Rectal smooth muscle tissue (tissue), 1 donor: ENCODE results near the gene ZNF106.

Source experiments
- H3K27ac ChIP-seq: one replicate; pipeline ENCODE4 v1.7.0; 2013; ENCODE audit warnings: low read depth, low read length, inconsistent platforms
- H3K27me3 ChIP-seq: one replicate; pipeline ENCODE4 v1.7.0; 2013; ENCODE audit warnings: low read length; ENCODE audit not compliant: control insufficient read depth, insufficient read depth
- H3K36me3 ChIP-seq: one replicate; pipeline ENCODE4 v1.7.0; 2013; ENCODE audit warnings: low read length; ENCODE audit not compliant: control insufficient read depth, insufficient read depth
- H3K4me1 ChIP-seq: one replicate; pipeline ENCODE4 v1.7.0; 2013; ENCODE audit warnings: low read length; ENCODE audit not compliant: control insufficient read depth, insufficient read depth
- H3K4me3 ChIP-seq: one replicate; pipeline ENCODE4 v1.7.0; 2013; ENCODE audit warnings: low read length
- H3K9ac ChIP-seq: one replicate; pipeline ENCODE4 v1.7.0; 2013; ENCODE audit warnings: low read length

The ZNF106 gene

DNA sequence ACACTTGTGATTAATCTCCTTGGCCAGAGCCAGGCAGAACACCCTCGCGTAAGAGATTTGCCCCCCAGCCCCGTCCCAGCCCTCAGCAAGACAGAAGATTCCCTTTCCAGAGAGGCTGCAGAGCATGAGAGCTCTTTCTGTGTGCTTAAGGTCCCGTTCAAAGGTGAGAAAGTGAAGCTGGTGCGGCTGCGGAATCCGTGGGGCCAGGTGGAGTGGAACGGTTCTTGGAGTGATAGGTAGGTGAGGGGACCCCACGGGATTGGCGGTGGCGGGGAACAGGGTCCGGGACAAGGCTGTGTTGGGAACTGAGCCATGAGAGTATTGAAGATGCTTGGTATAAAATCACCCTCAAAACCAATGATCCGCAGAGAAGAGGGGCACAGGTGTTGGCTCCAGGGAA lies 96.8 kb downstream of the ZNF106 start:
- H3K4me1 ChIP-seq, result no peaks in the 10 kb centered on the region
- no peaks in the 10 kb centered on the region for H3K36me3 ChIP-seq
- H3K27me3 ChIP-seq, result no peaks in the 10 kb centered on the region
- no peak overlapping the region for H3K9ac ChIP-seq
- H3K27ac ChIP-seq, result no peak overlapping the region
- no peak overlapping the region for H3K4me3 ChIP-seq

DNA sequence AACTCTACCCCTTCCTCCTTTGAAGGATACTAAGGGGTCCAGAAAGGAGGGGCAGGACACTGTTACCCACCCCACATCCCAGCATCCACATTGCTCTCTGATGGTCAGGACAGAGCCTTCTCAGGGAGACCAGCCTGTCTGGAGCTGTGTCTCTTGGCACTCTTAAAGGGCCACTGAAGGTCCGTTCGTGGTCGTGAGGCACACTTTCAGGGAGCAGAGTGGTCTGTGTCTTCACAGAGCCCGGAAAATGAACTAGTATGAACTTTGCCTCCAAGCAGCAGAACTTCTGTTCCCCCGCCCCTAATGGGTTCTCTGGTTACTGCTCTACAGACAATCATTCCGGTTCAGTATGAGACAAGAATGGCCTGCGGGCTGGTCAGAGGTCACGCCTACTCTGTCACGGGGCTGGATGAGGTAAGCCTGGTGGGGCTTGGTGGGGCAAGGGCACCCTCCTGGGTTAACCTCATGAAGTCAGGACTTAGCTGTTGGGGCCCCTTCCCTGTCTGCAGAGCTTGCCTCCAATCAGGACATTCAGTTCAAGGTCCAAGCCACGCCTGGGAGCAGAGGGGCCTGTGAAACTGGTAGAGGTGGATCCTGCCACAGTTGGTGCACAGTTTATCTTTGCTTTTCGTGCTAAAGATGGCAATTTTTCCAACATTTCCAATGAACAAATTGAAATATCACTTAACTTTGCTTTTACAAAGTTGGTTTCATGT lies 98.5 kb downstream of the ZNF106 start:
- H3K4me1 ChIP-seq, result no peaks in the 10 kb centered on the region

DNA sequence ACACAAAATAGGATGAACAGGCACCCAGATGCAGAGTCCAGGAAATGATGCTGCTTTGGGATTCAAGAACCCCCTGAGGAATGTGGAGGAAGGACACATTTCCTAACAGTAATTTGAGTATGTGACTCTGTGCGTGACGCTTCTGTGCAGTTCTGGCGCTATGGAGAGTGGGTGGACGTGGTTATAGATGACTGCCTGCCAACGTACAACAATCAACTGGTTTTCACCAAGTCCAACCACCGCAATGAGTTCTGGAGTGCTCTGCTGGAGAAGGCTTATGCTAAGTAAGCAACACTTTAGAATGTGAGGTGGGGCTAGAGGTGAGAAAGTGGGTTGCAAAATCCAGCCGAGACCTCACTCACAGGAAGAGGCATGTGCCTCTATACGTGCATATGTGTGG lies 103.3 kb downstream of the ZNF106 start:
- H3K4me3 ChIP-seq, result no peak overlapping the region
- H3K9ac ChIP-seq, result no peak overlapping the region
- no peak overlapping the region for H3K27ac ChIP-seq
- H3K36me3 ChIP-seq, result no peaks in the 10 kb centered on the region
- H3K27me3 ChIP-seq, result no peaks in the 10 kb centered on the region
- no peaks in the 10 kb centered on the region for H3K4me1 ChIP-seq

More for the DNA sequence above, 98.5 kb downstream of the ZNF106 start:
- no peaks in the 10 kb centered on the region for H3K27me3 ChIP-seq
- no peak overlapping the region for H3K9ac ChIP-seq
- H3K36me3 ChIP-seq, result no peaks in the 10 kb centered on the region
- no peak overlapping the region for H3K27ac ChIP-seq
- H3K4me3 ChIP-seq, result no peak overlapping the region

DNA sequence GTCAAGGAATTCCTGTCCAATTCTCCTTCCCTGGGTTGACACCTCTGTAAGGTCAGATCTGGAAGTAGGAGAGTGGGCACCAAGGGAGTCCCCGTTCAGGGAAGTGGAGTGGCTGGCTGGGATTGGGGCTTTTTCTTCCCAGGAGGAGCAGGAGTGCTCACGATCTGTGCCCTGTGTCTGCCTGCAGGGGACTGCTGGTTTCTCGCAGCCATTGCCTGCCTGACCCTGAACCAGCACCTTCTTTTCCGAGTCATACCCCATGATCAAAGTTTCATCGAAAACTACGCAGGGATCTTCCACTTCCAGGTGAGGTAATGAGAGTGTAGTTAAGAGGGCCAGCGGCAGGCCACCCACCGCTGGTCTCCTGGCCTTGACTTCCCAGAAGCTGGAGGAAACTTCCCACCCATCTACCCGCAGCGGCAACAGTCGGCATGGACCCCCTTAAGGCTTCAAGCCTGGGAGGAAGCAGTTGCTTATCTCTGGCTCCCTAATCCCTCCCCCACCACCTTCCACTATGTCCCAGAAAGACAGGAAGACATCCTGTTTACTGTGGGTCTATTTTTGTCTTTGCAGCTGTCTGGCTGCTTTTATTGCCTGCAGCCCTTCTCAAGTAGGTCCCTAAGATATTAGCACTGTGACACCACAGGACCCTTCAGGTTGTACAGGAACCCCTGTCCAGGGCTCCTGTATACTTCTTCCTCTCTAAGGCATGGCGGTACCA lies 104.8 kb downstream of the ZNF106 start:
- H3K9ac ChIP-seq, result no peak overlapping the region
- no peak overlapping the region for H3K4me3 ChIP-seq
- no peaks in the 10 kb centered on the region for H3K36me3 ChIP-seq
- H3K27me3 ChIP-seq, result no peaks in the 10 kb centered on the region
- H3K4me1 ChIP-seq, result no peaks in the 10 kb centered on the region
- H3K27ac ChIP-seq, result no peak overlapping the region

DNA sequence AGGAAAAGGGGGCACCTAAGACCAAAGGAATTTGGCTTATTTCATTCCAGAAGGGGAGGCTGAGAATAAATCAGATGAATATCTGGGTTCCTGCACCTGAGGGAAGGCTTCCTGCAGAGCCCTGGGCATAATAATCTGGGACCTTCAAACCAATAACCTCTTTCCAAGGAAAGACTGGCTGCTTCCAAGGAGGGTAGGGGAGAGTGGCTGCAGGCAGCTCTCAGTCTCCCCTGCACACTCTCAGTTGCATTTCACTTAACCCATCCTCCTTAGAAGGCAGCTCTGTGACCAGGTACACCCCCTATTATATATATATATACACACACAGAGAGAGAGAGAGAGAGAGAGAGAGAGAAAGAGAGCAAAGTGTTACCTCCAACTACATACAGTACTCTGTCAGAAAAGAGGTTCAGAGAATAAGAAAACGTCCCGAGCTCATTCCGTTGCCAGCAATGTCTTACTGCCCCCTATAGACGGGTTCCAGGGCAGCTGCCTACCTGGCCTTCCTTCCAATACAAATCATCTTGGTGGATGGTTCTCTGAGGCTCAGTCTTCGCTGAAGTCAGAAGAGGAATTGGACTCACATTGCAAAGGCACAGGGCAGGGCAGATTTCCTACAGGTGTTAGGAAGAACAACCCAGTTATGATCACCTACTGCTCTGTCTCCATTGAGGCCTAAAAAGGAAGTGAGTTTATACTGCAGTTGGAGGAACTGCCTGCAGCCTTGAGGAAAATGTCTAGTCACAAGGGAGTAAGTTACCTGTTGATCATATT lies 105.5 kb downstream of the ZNF106 start:
- Histone ChIP-seq H3K27ac (no peak overlapping the region), H3K36me3 (no peaks in the 10 kb centered on the region), H3K9ac (no peak overlapping the region), H3K27me3 (no peaks in the 10 kb centered on the region), H3K4me1 (no peaks in the 10 kb centered on the region), H3K4me3 (no peak overlapping the region)

DNA sequence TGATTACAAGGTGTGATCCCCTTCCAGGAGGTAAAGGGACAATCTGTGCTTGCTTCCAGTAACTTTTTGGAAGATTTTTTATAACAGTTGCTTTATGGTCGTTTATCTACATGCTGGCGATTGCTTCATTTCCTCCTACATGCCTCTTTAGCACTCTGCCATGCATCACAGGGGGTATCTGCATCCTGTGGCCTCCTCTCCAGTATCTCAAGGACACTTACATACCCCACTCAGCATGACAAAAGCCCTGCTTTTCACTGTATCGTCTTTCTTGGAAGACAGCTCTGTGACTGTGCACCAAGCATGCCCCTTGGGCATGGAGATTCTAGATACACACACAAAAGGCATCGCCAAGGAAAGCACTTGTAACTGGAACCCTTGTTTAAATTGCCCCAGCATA lies 106.3 kb downstream of the ZNF106 start:
- H3K4me1 ChIP-seq, result no peaks in the 10 kb centered on the region
- no peak overlapping the region for H3K9ac ChIP-seq
- H3K36me3 ChIP-seq, result no peaks in the 10 kb centered on the region
- H3K27ac ChIP-seq, result no peak overlapping the region
- H3K4me3 ChIP-seq, result no peak overlapping the region
- no peaks in the 10 kb centered on the region for H3K27me3 ChIP-seq

DNA sequence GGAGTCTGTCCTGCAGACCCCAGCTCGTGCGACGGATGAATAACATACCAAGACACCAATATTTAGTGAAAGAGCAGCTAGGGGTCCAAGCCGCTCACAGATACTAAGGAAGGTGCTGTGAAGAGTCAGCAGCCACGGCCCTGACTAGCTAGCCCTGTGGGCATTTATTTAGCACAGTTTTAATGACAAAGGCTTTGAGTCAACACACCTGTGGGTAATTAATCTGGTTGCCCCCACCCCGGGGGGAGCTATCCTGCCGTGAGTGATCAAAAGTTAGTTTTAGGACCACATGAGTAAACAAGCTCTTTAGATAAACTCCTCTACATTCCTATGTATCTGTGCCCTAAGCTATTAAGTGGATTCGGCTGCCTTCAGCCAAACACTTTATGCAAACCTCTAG lies 112.9 kb downstream of the ZNF106 start:
- Histone ChIP-seq H3K9ac (no peak overlapping the region), H3K4me3 (no peak overlapping the region), H3K27ac (no peak overlapping the region), H3K36me3 (no peaks in the 10 kb centered on the region), H3K4me1 (no peaks in the 10 kb centered on the region), H3K27me3 (no peaks in the 10 kb centered on the region)

DNA sequence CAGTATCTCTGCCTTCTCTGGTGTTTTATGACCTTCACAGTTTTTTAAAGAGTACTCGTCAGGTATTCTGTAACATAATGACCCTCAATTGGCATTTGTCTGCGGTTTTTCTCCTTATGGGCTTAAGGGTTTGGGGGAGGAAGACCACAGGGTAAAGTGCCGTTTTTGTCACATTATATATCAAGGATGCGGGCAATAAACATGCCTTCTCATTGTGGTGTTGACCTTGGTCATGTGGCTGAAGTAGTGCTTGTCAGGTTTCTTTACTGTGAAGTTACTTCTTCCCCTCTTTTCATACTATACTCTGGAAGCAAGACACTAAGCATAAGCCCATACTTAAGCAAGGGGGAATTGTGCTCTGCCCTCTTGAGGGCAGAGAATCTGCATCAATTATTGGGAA lies 115.0 kb downstream of the ZNF106 start:
- no peaks in the 10 kb centered on the region for H3K4me1 ChIP-seq
- H3K9ac ChIP-seq, result no peak overlapping the region
- H3K27me3 ChIP-seq, result no peaks in the 10 kb centered on the region
- no peak overlapping the region for H3K4me3 ChIP-seq
- no peaks in the 10 kb centered on the region for H3K36me3 ChIP-seq
- no peak overlapping the region for H3K27ac ChIP-seq

DNA sequence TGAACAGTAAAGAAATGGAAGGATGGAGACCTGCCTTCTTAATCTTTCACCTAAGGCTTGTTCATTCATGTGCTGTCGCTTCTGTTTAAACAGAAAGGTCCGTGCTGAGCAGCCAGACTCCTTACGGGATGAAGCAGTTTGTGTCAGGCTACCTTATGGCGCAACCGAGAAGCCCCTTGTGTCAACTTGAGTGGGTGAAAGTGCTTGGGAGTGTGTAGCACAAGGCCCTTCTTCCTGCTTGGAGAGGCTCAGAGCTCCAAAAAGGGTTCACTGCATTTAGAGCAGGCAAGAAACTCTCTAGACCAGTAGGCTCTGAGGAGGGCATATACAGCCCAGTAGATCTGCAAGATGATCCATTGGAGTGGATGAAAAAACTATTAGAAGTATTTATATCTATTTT lies 115.7 kb downstream of the ZNF106 start:
- Histone ChIP-seq H3K4me1 (no peaks in the 10 kb centered on the region), H3K4me3 (no peak overlapping the region), H3K27ac (no peak overlapping the region), H3K9ac (no peak overlapping the region), H3K27me3 (no peaks in the 10 kb centered on the region), H3K36me3 (no peaks in the 10 kb centered on the region)

DNA sequence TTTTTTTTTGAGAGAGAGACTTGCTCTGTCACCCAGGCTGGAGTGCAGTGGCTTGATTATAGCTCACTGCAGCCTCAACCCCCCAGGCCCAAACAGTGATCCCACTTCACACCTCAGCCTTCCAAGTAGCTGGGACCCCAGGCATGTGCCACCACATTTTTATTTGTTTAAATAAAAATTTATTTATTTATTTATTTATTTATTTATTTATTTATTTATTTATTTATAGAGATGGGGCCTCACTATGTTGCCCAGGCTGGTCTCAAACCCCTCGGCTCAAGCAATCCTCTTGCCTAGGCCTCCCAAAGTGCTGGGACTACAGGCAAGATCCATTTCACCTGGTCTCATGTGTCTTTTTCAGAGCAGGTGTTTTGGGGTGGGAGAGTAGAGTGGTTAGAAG lies 116.1 kb downstream of the ZNF106 start:
- no peaks in the 10 kb centered on the region for H3K36me3 ChIP-seq

DNA sequence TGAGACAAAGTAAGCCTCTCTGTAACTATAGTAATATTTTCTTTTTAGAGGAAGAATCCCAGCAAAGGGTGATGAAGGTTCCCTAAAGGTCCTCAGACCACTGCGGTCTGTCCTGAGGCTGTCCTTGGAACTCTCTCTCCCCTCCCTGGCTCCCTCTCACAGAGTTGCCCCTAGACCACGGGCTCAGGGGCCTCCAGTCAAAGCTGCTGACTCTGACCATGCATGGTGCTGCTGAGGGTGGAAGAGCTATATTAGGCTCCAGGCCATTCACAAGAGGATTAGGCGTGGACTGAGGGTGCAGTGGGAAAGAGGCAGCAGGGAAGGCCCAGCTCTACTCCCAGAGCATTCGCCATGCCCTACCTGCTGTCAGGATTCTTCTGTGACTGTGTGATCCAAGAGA lies 117.0 kb downstream of the ZNF106 start:
- no peak overlapping the region for H3K27ac ChIP-seq
- H3K36me3 ChIP-seq, result no peaks in the 10 kb centered on the region
- no peak overlapping the region for H3K9ac ChIP-seq
- no peaks in the 10 kb centered on the region for H3K27me3 ChIP-seq
- H3K4me1 ChIP-seq, result no peaks in the 10 kb centered on the region
- no peak overlapping the region for H3K4me3 ChIP-seq

More for the DNA sequence above, 116.1 kb downstream of the ZNF106 start:
- H3K4me1 ChIP-seq, result no peaks in the 10 kb centered on the region
- no peak overlapping the region for H3K9ac ChIP-seq
- H3K4me3 ChIP-seq, result no peak overlapping the region
- H3K27me3 ChIP-seq, result no peaks in the 10 kb centered on the region
- H3K27ac ChIP-seq, result no peak overlapping the region

DNA sequence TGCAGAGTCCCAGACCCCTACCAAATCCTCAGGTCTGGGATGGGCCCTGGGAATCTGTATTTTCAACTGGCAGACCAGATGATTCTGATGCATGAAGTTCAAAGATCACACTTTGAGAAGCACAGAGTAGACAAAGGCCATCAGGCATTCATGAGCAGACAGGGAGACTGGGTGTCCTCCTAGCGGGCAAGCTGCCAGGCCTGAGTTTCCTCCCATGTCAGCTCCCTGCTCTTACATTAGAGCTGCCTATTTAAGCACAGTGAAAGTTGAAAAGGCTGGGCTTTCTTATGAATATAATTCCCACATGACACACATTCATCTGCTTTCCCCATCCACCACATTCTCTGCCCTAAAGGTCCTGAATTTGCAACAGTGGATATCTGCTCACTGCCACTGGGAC lies 117.7 kb downstream of the ZNF106 start:
- Histone ChIP-seq H3K9ac (no peak overlapping the region), H3K4me3 (no peak overlapping the region), H3K27me3 (no peaks in the 10 kb centered on the region), H3K36me3 (no peaks in the 10 kb centered on the region), H3K27ac (no peak overlapping the region), H3K4me1 (no peaks in the 10 kb centered on the region)
